ENCODE results near the gene LRRC10B. TPM values are rescaled to one million over a fixed set of nuclear protein-coding genes. Genes with fewer than 3 reads are reported as not detected.
A peak's percentile ranks its signal among the peaks of the same experiment; 100 is the strongest.

The LRRC10B gene
- total RNA-seq, 1 experiment from 2014 or later, result 1.3 TPM

- no peaks in the 10 kb centered on the region for H3K27me3 ChIP-seq
Observed at GRCh38 chr11:61534025-61534932, 25.7 kb downstream of the LRRC10B start.

GRCh38 chr11:61534933-61535839, 26.6 kb downstream of the LRRC10B start:
- H3K27me3 ChIP-seq, result no peaks in the 10 kb centered on the region
- no peak overlapping the region for H3K4me3 ChIP-seq
- no peak for DNase-seq

More at GRCh38 chr11:61534025-61534932, 25.7 kb downstream of the LRRC10B start:
- Histone ChIP-seq H3K4me3 (no peak overlapping the region), H3K36me3 (no peaks in the 10 kb centered on the region), H3K9me3 (no peaks in the 10 kb centered on the region)
- no peak for DNase-seq

GRCh38 chr11:61535998-61536675, 27.6 kb downstream of the LRRC10B start:
- Histone ChIP-seq H3K36me3 (no peaks in the 10 kb centered on the region), H3K4me3 (no peak overlapping the region), H3K9me3 (no peaks in the 10 kb centered on the region), H3K27me3 (no peaks in the 10 kb centered on the region)
- no peak for DNase-seq

More at GRCh38 chr11:61534933-61535839, 26.6 kb downstream of the LRRC10B start:
- H3K9me3 ChIP-seq, result no peaks in the 10 kb centered on the region
- H3K36me3 ChIP-seq, result no peaks in the 10 kb centered on the region

GRCh38 chr11:61536676-61537270, 28.2 kb downstream of the LRRC10B start:
- Histone ChIP-seq H3K9me3 (no peaks in the 10 kb centered on the region), H3K27me3 (no peaks in the 10 kb centered on the region), H3K4me3 (no peak overlapping the region), H3K36me3 (no peaks in the 10 kb centered on the region)
- DNase-seq, result no peak

- Histone ChIP-seq H3K27me3 (no peaks in the 10 kb centered on the region), H3K4me3 (no peak overlapping the region), H3K9me3 (no peaks in the 10 kb centered on the region), H3K36me3 (no peaks in the 10 kb centered on the region)
- no peak for DNase-seq
Observed at GRCh38 chr11:61537326-61537725, 28.8 kb downstream of the LRRC10B start.

GRCh38 chr11:61538636-61538961, 30.1 kb downstream of the LRRC10B start:
- Histone ChIP-seq H3K36me3 (no peaks in the 10 kb centered on the region), H3K27me3 (no peaks in the 10 kb centered on the region), H3K4me3 (no peak overlapping the region), H3K9me3 (no peaks in the 10 kb centered on the region)
- DNase-seq, result no peak

GRCh38 chr11:61539006-61539405, 30.5 kb downstream of the LRRC10B start:
- Histone ChIP-seq H3K9me3 (no peaks in the 10 kb centered on the region), H3K4me3 (no peak overlapping the region), H3K36me3 (no peaks in the 10 kb centered on the region), H3K27me3 (no peaks in the 10 kb centered on the region)
- DNase-seq, result peak; percentile 36

- H3K36me3 ChIP-seq, result no peaks in the 10 kb centered on the region
- DNase-seq, result no peak
- H3K9me3 ChIP-seq, result no peaks in the 10 kb centered on the region
- H3K4me3 ChIP-seq, result no peak overlapping the region
- no peaks in the 10 kb centered on the region for H3K27me3 ChIP-seq
Observed at GRCh38 chr11:61539831-61540357, 31.3 kb downstream of the LRRC10B start.

GRCh38 chr11:61540528-61540927, 32.0 kb downstream of the LRRC10B start:
- no peak overlapping the region for H3K4me3 ChIP-seq
- peaks cover 3% of the 10 kb centered on the region; the same call in 1 of the 2 replicates for H3K36me3 ChIP-seq
- no peak for DNase-seq
- H3K27me3 ChIP-seq, result no peaks in the 10 kb centered on the region
- H3K9me3 ChIP-seq, result no peaks in the 10 kb centered on the region

GRCh38 chr11:61541598-61541997, 33.0 kb downstream of the LRRC10B start:
- Histone ChIP-seq H3K9me3 (no peaks in the 10 kb centered on the region), H3K27me3 (no peaks in the 10 kb centered on the region), H3K36me3 (peaks cover 3% of the 10 kb centered on the region; the same call in 1 of the 2 replicates), H3K4me3 (no peak overlapping the region)
- DNase-seq, result peak; percentile 86

- DNase-seq, result peak; percentile 77
- H3K4me3 ChIP-seq, result no peak overlapping the region
- no peaks in the 10 kb centered on the region for H3K27me3 ChIP-seq
- H3K36me3 ChIP-seq, result peaks cover 3% of the 10 kb centered on the region; the same call in 1 of the 2 replicates
- no peaks in the 10 kb centered on the region for H3K9me3 ChIP-seq
Observed at GRCh38 chr11:61542024-61542461, 33.5 kb downstream of the LRRC10B start.

GRCh38 chr11:61542705-61543104, 34.2 kb downstream of the LRRC10B start:
- Histone ChIP-seq H3K4me3 (no peak overlapping the region), H3K9me3 (no peaks in the 10 kb centered on the region), H3K27me3 (no peaks in the 10 kb centered on the region), H3K36me3 (peaks cover 3% of the 10 kb centered on the region; the same call in 1 of the 2 replicates)
- DNase-seq, result no peak

- Histone ChIP-seq H3K36me3 (peaks cover 3% of the 10 kb centered on the region; the same call in 1 of the 2 replicates), H3K9me3 (no peaks in the 10 kb centered on the region), H3K4me3 (no peak overlapping the region), H3K27me3 (no peaks in the 10 kb centered on the region)
- DNase-seq, result peak; percentile 89
Observed at GRCh38 chr11:61543606-61544306, 35.2 kb downstream of the LRRC10B start.

GRCh38 chr11:61544466-61544865, 35.9 kb downstream of the LRRC10B start:
- H3K36me3 ChIP-seq, result peaks cover 3% of the 10 kb centered on the region; the same call in 1 of the 2 replicates
- H3K4me3 ChIP-seq, result no peak overlapping the region
- peak; percentile 55 for DNase-seq
- H3K27me3 ChIP-seq, result no peaks in the 10 kb centered on the region
- H3K9me3 ChIP-seq, result no peaks in the 10 kb centered on the region

GRCh38 chr11:61545341-61545740, 36.8 kb downstream of the LRRC10B start:
- DNase-seq, result no peak
- Histone ChIP-seq H3K9me3 (no peaks in the 10 kb centered on the region), H3K27me3 (no peaks in the 10 kb centered on the region), H3K4me3 (no peak overlapping the region), H3K36me3 (peaks cover 3% of the 10 kb centered on the region; the same call in 1 of the 2 replicates)

Data from MG63 (cell line).